H1 (cell line): Measurements from ENCODE around the gene FMOD. TPM values are rescaled to one million over a fixed set of nuclear protein-coding genes. Genes with fewer than 3 reads are reported as not detected.

Source experiments
- CTCF ChIA-PET: fragments of 300-600 bp; sonication (Branson Sonifier 250); formaldehyde crosslinking; loops from one replicate; lab custom pipeline; 2021; ENCODE audit not compliant: partially characterized antibody; lab: Charles Lee
- POLR2A ChIA-PET: fragments of 300-600 bp; sonication (Branson Sonifier 250); formaldehyde crosslinking; loops from one replicate; lab custom pipeline; 2021; ENCODE audit warnings: inconsistent platforms; ENCODE audit not compliant: partially characterized antibody; lab: Charles Lee
- DNase-seq, 2 experiments: peaks; one replicate each; pipeline versions ENCODE4 v3.0.0 to v3.0.0-alpha.2; 2010 to 2022; ENCODE audit warnings: low spot score in 2 of 2, low read depth in 1 of 2, mixed read lengths in 1 of 2
- FAIRE-seq: peaks from 2 replicates; lab custom pipeline; 2011; peaks lifted over from hg19 to GRCh38; lab: Jason Lieb, UNC
- H2AFZ ChIP-seq: 2 replicates; pipeline ENCODE4 v1.8.1; 2012; ENCODE audit warnings: low read length, inconsistent platforms
- H2AK5ac ChIP-seq: 2 replicates; pipeline ENCODE4 v1.6.1; 2013; ENCODE audit warnings: low read depth, low read length
- H2BK120ac ChIP-seq: replicated peaks from 2 replicates; pipeline ENCODE3; 2013; ENCODE audit warnings: low read depth, low read length, inconsistent platforms
- H2BK12ac ChIP-seq: 2 replicates; pipeline ENCODE4 v1.6.1; 2013; ENCODE audit warnings: low read depth, low read length
- H2BK15ac ChIP-seq: 2 replicates; pipeline ENCODE4 v1.6.1; 2013; ENCODE audit warnings: low read length
- H2BK20ac ChIP-seq: 2 replicates; pipeline ENCODE4 v1.6.1; 2013; ENCODE audit warnings: low read length
- H2BK5ac ChIP-seq: 2 replicates; pipeline ENCODE4 v1.6.1; 2013; ENCODE audit warnings: low read depth, low read length
- H3K14ac ChIP-seq: 2 replicates; pipeline ENCODE4 v1.6.1; 2013; ENCODE audit warnings: inconsistent platforms; ENCODE audit not compliant: insufficient read length
- H3K18ac ChIP-seq: 2 replicates; pipeline ENCODE4 v1.6.1; 2013; ENCODE audit warnings: low read length; ENCODE audit errors: extremely low read depth
- H3K23ac ChIP-seq: 2 replicates; pipeline ENCODE4 v1.6.1; 2013; ENCODE audit warnings: inconsistent platforms; ENCODE audit not compliant: insufficient read length
- H3K23me2 ChIP-seq: 2 replicates; pipeline ENCODE4 v1.6.1; 2013; ENCODE audit warnings: low read depth, low read length
- H3K27ac ChIP-seq: 2 replicates; pipeline ENCODE4 v1.6.1; 2011; ENCODE audit warnings: low read depth, low read length, inconsistent platforms
- H3K27me3 ChIP-seq, 4 experiments: replicated peaks in 1 of 4; 1 replicate in 1 of 4; 2 replicates in 3 of 4; pipeline versions ENCODE4 v1.6.1 to v1.8.1; 2011 to 2013; ENCODE audit warnings: low read length in 3 of 4, mild to moderate bottlenecking in 3 of 4, inconsistent platforms in 2 of 4, mixed read lengths in 2 of 4, moderate library complexity in 1 of 4; ENCODE audit not compliant: control insufficient read depth in 3 of 4, insufficient read depth in 3 of 4; ENCODE audit errors: extremely low read depth in 1 of 4
- H3K36me3 ChIP-seq, 4 experiments: 2 replicates each; pipeline versions ENCODE4 v1.6.1 to v1.8.1; 2011 to 2013; ENCODE audit warnings: mild to moderate bottlenecking in 4 of 4, low read length in 3 of 4, moderate library complexity in 2 of 4, control low read depth in 1 of 4, inconsistent platforms in 1 of 4; ENCODE audit not compliant: insufficient read depth in 4 of 4, control insufficient read depth in 2 of 4
- H3K4ac ChIP-seq: replicated peaks from 2 replicates; pipeline ENCODE3; 2013; ENCODE audit warnings: low read length, low read depth, mixed read lengths, inconsistent platforms; ENCODE audit not compliant: insufficient read length
- H3K4me1 ChIP-seq, 4 experiments: replicated peaks in 1 of 4; 1 replicate in 1 of 4; 2 replicates in 3 of 4; pipeline versions ENCODE4 v1.6.1 to v1.8.1; 2011 to 2013; ENCODE audit warnings: low read length in 3 of 4, inconsistent platforms in 2 of 4, mixed read lengths in 1 of 4; ENCODE audit not compliant: insufficient read depth in 4 of 4, control insufficient read depth in 3 of 4
- H3K4me2 ChIP-seq, 2 experiments: 2 replicates each; pipeline versions ENCODE4 v1.6.1 to v1.8.1; 2011 to 2013; ENCODE audit warnings: low read depth in 2 of 2, low read length in 2 of 2, control low read depth in 1 of 2, inconsistent platforms in 1 of 2, mild to moderate bottlenecking in 1 of 2; ENCODE audit not compliant: insufficient read depth in 1 of 2
- H3K4me3 ChIP-seq, 4 experiments: fragments of 200-600, 300-600 bp in 1 of 4; sonication (generic), shearing (Covaris generic), sonication (Bioruptor Twin) in 1 of 4; 2 replicates each; pipeline versions ENCODE4 v1.5.1 to v1.8.1; 2011 to 2016; ENCODE audit warnings: low read length in 4 of 4, low read depth in 3 of 4, control low read depth in 2 of 4, inconsistent platforms in 2 of 4, mild to moderate bottlenecking in 2 of 4, mixed read lengths in 1 of 4, moderate library complexity in 1 of 4; ENCODE audit not compliant: insufficient read depth in 2 of 4; ENCODE audit errors: extremely low read depth in 1 of 4
- H3K56ac ChIP-seq: replicated peaks from 2 replicates; pipeline ENCODE3; 2013; ENCODE audit warnings: low read depth, mild to moderate bottlenecking, mixed read lengths, low read length, inconsistent platforms; ENCODE audit not compliant: insufficient read length
- H3K79me1 ChIP-seq: 2 replicates; pipeline ENCODE4 v1.6.1; 2013; ENCODE audit warnings: low read depth, low read length, control low read depth
- H3K79me2 ChIP-seq, 2 experiments: 2 replicates each; pipeline versions ENCODE4 v1.6.1 to v1.8.1; 2012 to 2013; ENCODE audit warnings: low read length in 2 of 2, mild to moderate bottlenecking in 2 of 2, inconsistent platforms in 1 of 2; ENCODE audit not compliant: insufficient read depth in 2 of 2, control insufficient read depth in 1 of 2
- H3K9ac ChIP-seq, 4 experiments: replicated peaks in 1 of 4; 1 replicate in 1 of 4; 2 replicates in 3 of 4; pipeline versions ENCODE4 v1.6.1 to v1.8.1; 2011 to 2013; ENCODE audit warnings: low read depth in 3 of 4, low read length in 3 of 4, control low read depth in 2 of 4, mild to moderate bottlenecking in 2 of 4, moderate library complexity in 2 of 4, inconsistent platforms in 1 of 4; ENCODE audit errors: extremely low read depth in 1 of 4
- H3K9me3 ChIP-seq, 2 experiments: 2 replicates each; pipeline versions ENCODE4 v1.6.1 to v1.8.1; 2012 to 2013; ENCODE audit warnings: mild to moderate bottlenecking in 2 of 2, moderate library complexity in 2 of 2, control low read depth in 1 of 2, inconsistent platforms in 1 of 2, low read depth in 1 of 2, low read length in 1 of 2, mixed read lengths in 1 of 2; ENCODE audit not compliant: insufficient read depth in 2 of 2
- H4K20me1 ChIP-seq, 2 experiments: replicated peaks in 1 of 2; 2 replicates each; pipeline versions ENCODE3 to v1.8.1; 2011 to 2013; ENCODE audit warnings: inconsistent platforms in 2 of 2, low read length in 2 of 2, mild to moderate bottlenecking in 1 of 2; ENCODE audit not compliant: insufficient read depth in 2 of 2, control insufficient read depth in 1 of 2
- H4K5ac ChIP-seq: 2 replicates; pipeline ENCODE4 v1.6.1; 2013; ENCODE audit warnings: low read length, low read depth, mixed read lengths, inconsistent platforms; ENCODE audit not compliant: insufficient read length
- H4K8ac ChIP-seq: 2 replicates; pipeline ENCODE4 v1.8.0; 2013; ENCODE audit warnings: mild to moderate bottlenecking, moderate library complexity, low read length, inconsistent platforms; ENCODE audit not compliant: insufficient read depth; ENCODE audit errors: extremely low read depth
- H4K91ac ChIP-seq: replicated peaks from 2 replicates; pipeline ENCODE3; 2013; ENCODE audit warnings: low read length, mixed read lengths, inconsistent platforms; ENCODE audit not compliant: insufficient read length
- PHF8 ChIP-seq: fragments of 200-600 bp; sonication (generic); conservative IDR thresholded peaks from 2 replicates; pipeline ENCODE4 v1.7.1; 2012; ENCODE audit warnings: low read depth, mild to moderate bottlenecking, inconsistent platforms, low read length, moderate library complexity
- RBBP5 ChIP-seq: IDR thresholded peaks from 2 replicates; pipeline ENCODE4 v1.7.1; 2012; ENCODE audit warnings: low read depth, mild to moderate bottlenecking, inconsistent platforms, low read length, moderate library complexity, borderline replicate concordance
- WGBS, 2 experiments: shearing (Covaris generic) in 1 of 2; methylation state at CpG; one replicate each; pipeline versions ENCODE4 v1.1.6 to v1.1.7; 2013 to 2015; ENCODE audit warnings: low lambda C conversion rate in 2 of 2, mixed read lengths in 2 of 2, inconsistent platforms in 1 of 2, low coverage in 1 of 2, missing lambda C conversion rate in 1 of 2; ENCODE audit not compliant: insufficient replicate concordance in 2 of 2, insufficient coverage in 1 of 2, insufficient read length in 1 of 2; ENCODE audit errors: extremely low coverage in 1 of 2, missing lambda C conversion rate in 1 of 2; 5-methylcytosine and 5-hydroxymethylcytosine counted together
- polyA plus RNA-seq, 7 experiments: library from polyadenylated mRNA; depleted of rRNA in 3 of 7; stranded (reverse) in 5 of 7; unstranded in 2 of 7; fragments of >200 nt in 5 of 7; fragments of 200-250 nt in 2 of 7; gene quantifications; 1 replicate in 5 of 7; 2 replicates in 1 of 7; 4 replicates in 1 of 7; pipeline versions ENCODE4 v1.2.1 to v1.2.3, GENCODE V29; 2011 to 2013; ENCODE audit warnings: missing spikeins in 2 of 7, mixed read lengths in 2 of 7
- total RNA-seq: library from RNA; stranded (reverse); fragmentation: NEBNext Ultra II Directional; extraction: Animal tissue kit (Norgen Biotek cat#: 25700); gene quantifications from 2 replicates; pipeline ENCODE4 v1.2.1, GENCODE V29; 2021

FMOD gene
- total and polyA plus RNA-seq, 2 of the 8 experiments (the other 6 are each of a cell fraction or from before 2014, with no cell fraction given): 0.17 to 0.32 TPM

DNA sequence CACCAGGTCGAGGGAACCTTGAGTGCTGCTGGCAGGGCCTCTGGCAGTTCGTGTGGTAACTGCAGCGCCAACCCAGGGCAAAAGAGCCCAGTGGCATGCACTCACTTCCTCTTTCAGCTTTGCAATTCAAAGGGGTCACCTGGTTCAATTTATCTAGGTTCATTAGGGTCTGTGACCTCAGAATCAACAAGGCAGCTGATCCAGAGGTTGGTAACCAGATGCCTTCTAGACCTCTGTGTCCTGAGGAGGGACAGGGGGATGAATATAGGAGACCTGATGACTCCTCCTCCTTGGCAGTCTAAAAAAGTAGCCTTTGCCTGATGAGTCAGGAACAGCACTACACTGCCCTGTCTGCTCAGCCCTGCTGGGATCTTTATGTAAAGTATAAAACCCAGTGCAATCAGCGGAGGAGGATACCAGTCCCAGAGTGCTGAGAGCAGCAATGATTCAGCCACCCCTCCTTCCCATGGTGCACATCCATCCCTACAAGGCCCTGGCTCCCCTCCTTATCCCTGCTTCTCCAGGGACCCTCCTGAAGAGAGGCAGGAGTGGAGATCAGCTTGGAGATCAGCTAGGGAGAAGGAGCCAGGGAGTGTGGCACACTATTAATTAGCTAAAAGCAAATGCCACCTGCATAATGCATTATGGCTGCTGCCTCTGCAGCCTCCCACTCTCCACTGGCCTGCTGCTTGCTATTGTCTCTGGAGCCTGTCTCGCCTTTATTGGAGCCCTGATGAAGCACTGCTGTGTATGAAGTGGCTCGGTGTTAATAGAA, 11.2 kb upstream of the FMOD start:
- Histone ChIP-seq H2BK15ac (no peak overlapping the region), H3K27ac (no peak overlapping the region), H3K4me1 (peaks cover 0 to 2% (median 0%) of the 10 kb centered on the region in 4 experiments; a peak in 2 of 7 replicates), H2BK12ac (no peak overlapping the region), H2AFZ (no peak overlapping the region; the same call in 1 of the 2 replicates), H4K8ac (no peak overlapping the region), H3K4ac (no peak overlapping the region), H3K79me1 (no peaks in the 10 kb centered on the region), H3K4me2 (no peak overlapping the region), H4K91ac (no peak overlapping the region), H2BK120ac (no peak overlapping the region), H2BK20ac (no peak overlapping the region), H3K23ac (no peak overlapping the region), H3K14ac (no peak overlapping the region), H3K4me3 (no peak overlapping the region), H3K27me3 (peaks cover 0 to 2% (median 0%) of the 10 kb centered on the region in 4 experiments; a peak in 3 of 7 replicates), H3K9me3 (no peaks in the 10 kb centered on the region), H4K20me1 (no peaks in the 10 kb centered on the region), H3K56ac (no peak overlapping the region), H2AK5ac (no peak overlapping the region), H4K5ac (no peak overlapping the region), H3K79me2 (no peaks in the 10 kb centered on the region), H3K18ac (no peak overlapping the region), H2BK5ac (no peak overlapping the region), H3K36me3 (no peaks in the 10 kb centered on the region), H3K9ac (no peak overlapping the region), H3K23me2 (no peaks in the 10 kb centered on the region)
- ChIA-PET POLR2A (no interaction called here), CTCF (interaction anchor here (0.7 to 19.1 kb wide), 7 partner anchors 17 to 339 kb away, joined by 3 to 253 read pairs (median 6); partner anchors contain the start of gene FMOD)
- WGBS, 2 experiments: 75% methylated on average over 6 of the region's 6 CpGs; no CpG with 5 or more reads in 1 of the 2 experiments
- no peak for TF ChIP-seq PHF8
- no peak for TF ChIP-seq RBBP5
- DNase-seq: no peak
- FAIRE-seq: no peak
